Measurements from ENCODE around the gene STARD5. TPM values are rescaled to one million over a fixed set of nuclear protein-coding genes. Genes with fewer than 3 reads are reported as not detected.

Gene STARD5
- total and polyA plus RNA-seq, 9 of the 15 experiments (the other 6 are each of a cell fraction or from before 2014, with no cell fraction given) = 1.7 to 5.7 (median 2.2) TPM

DNA sequence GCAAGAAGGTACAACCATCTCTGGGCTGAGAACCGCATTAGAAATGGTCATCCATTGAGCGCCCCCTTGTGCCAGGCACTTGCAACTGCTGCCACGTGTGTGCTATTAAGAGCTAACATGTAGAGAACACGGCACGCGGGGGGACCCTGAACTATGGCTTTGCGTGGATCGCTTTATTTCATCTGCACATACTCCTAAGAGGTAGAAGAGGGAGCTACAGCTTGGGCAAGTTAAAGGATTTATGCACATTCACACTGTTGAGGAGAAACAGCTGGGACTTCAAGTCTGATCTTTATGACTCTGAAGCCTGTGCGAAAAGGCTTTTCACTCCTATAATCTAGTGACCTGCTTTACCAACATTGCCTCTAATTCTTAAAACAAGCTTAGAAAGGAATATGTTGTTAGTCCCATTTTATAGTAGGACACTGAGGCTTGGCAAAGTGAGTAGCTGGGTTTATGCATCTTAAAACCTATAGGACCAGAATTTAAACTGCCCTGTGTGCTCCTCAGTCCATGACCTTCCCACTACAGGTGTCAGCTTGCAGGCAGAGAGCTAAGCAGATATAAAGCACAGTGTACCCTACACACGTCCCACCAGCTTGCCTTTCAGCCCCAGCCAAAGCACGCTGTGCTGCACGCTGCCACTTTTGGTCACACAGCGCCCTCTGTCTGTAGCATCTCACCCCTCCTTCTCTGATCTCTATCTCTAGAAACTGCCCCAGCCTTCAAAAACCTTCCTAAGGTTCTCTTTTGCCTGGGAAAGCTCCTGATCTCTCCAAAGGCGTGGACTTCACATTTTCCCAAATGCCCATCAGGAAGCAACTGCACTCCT is 57.8 kb downstream of the STARD5 start (continued):
- TF ChIP-seq HBP1 (CRISPR knock-in tag; IDR thresholded peaks at IDR 0.05) = no peak
- TF ChIP-seq ZNF561 (CRISPR knock-in tag; conservative IDR thresholded peaks at IDR 0.05) = no peak
- peak; percentile 88 for TF ChIP-seq BRD9 (IDR thresholded peaks at IDR 0.05; ENCODE audit: low read depth, partially characterized antibody)
- TF ChIP-seq RUNX1 (IDR thresholded peaks at IDR 0.05; ENCODE audit: low read depth) = no peak
- TF ChIP-seq ARID1B (IDR thresholded peaks at IDR 0.05) = 0 out of 2 replicates have a peak, but pooled peaks have one; percentile 29
- no peak for TF ChIP-seq SPI1 (IDR thresholded peaks at IDR 0.05; ENCODE audit: borderline replicate concordance, low read depth, low read length)
- TF ChIP-seq RNF2 (IDR thresholded peaks at IDR 0.05) = no peak
- TF ChIP-seq, protein P1, sequence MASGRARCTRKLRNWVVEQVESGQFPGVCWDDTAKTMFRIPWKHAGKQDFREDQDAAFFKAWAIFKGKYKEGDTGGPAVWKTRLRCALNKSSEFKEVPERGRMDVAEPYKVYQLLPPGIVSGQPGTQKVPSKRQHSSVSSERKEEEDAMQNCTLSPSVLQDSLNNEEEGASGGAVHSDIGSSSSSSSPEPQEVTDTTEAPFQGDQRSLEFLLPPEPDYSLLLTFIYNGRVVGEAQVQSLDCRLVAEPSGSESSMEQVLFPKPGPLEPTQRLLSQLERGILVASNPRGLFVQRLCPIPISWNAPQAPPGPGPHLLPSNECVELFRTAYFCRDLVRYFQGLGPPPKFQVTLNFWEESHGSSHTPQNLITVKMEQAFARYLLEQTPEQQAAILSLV (tag; IDR thresholded peaks at IDR 0.05) = no peak
- TF ChIP-seq SMC3 (conservative IDR thresholded peaks at IDR 0.05; ENCODE audit: insufficient read depth, low read depth, low read length) = peak; percentile 96
- TF ChIP-seq, protein P2, sequence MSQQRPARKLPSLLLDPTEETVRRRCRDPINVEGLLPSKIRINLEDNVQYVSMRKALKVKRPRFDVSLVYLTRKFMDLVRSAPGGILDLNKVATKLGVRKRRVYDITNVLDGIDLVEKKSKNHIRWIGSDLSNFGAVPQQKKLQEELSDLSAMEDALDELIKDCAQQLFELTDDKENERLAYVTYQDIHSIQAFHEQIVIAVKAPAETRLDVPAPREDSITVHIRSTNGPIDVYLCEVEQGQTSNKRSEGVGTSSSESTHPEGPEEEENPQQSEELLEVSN (IDR thresholded peaks at IDR 0.05; ENCODE audit: borderline replicate concordance in 1 of 2, extremely low read depth in 1 of 2, insufficient read depth in 1 of 2, insufficient read length in 1 of 2, low read depth in 1 of 2, low read length in 1 of 2, poor library complexity in 1 of 2, severe bottlenecking in 1 of 2) = peak; percentile 55 to 75
- no peak for TF ChIP-seq ESRRB (CRISPR knock-in tag; IDR thresholded peaks at IDR 0.05; ENCODE audit: borderline replicate concordance)
- no peak for TF ChIP-seq HNRNPUL1 (IDR thresholded peaks at IDR 0.05; ENCODE audit: low read length)
- peak in 2 of 3 experiments; percentile 15 to 35 for TF ChIP-seq YY1 (IDR thresholded peaks at IDR 0.05; ENCODE audit: borderline replicate concordance in 1 of 3, control insufficient read depth in 1 of 3, extremely low read depth in 1 of 3, insufficient read depth in 3 of 3, insufficient read length in 1 of 3, insufficient replicate concordance in 2 of 3, low read depth in 1 of 3, low read length in 2 of 3)
- TF ChIP-seq FOXP4 (CRISPR knock-in tag; IDR thresholded peaks at IDR 0.05; ENCODE audit: borderline replicate concordance) = no peak
